HG03095 (cell line): ENCODE measurements around the gene USP40.
"Not testable (repeated sequence)": the region's sequence is repeated elsewhere in the genome, so short reads cannot be mapped to it uniquely, and the experiment has no call there.

Experiments used
- ATAC-seq: cut with Tn5 transposase; IDR thresholded peaks from one replicate; pipeline ENCODE4 v1.9.1; 2021; ENCODE audit warnings: moderate library complexity; ENCODE audit not compliant: unreplicated experiment

Gene USP40

GRCh38 chr2:233566141-233566956 is at the start of gene USP40:
Gene USP40, minus strand, starts transcription at chr2:233566782. Its CDS starts 1,228 bp downstream, at chr2:233565554.
- peak; percentile 64 for ATAC-seq

- ATAC-seq = no peak
Measured at GRCh38 chr2:233611284-233611683, 44.7 kb upstream of the USP40 start.

- no peak for ATAC-seq
Measured at GRCh38 chr2:233605680-233606079, 39.1 kb upstream of the USP40 start.

- ATAC-seq = no peak
Measured at GRCh38 chr2:233604826-233605225, 38.2 kb upstream of the USP40 start.

GRCh38 chr2:233603520-233603919 is 36.9 kb upstream of the USP40 start:
- no peak for ATAC-seq

GRCh38 chr2:233602076-233602475 is 35.5 kb upstream of the USP40 start:
- no peak for ATAC-seq

GRCh38 chr2:233600386-233600785 is 33.8 kb upstream of the USP40 start:
- ATAC-seq = no peak

- no peak for ATAC-seq
Measured at GRCh38 chr2:233598952-233599351, 32.4 kb upstream of the USP40 start.

- ATAC-seq = no peak
Measured at GRCh38 chr2:233597522-233597921, 30.9 kb upstream of the USP40 start.

- no peak for ATAC-seq
Measured at GRCh38 chr2:233593201-233593600, 26.6 kb upstream of the USP40 start.

- not testable (repeated sequence) for ATAC-seq
Measured at GRCh38 chr2:233592706-233593105, 26.1 kb upstream of the USP40 start.

GRCh38 chr2:233588400-233588799 is 21.8 kb upstream of the USP40 start:
- ATAC-seq = no peak

GRCh38 chr2:233584210-233584609 is 17.6 kb upstream of the USP40 start:
- ATAC-seq = no peak

GRCh38 chr2:233583217-233583965 is 16.8 kb upstream of the USP40 start:
- not testable (repeated sequence) for ATAC-seq

- ATAC-seq = not testable (repeated sequence)
Measured at GRCh38 chr2:233577341-233577740, 10.8 kb upstream of the USP40 start.

- ATAC-seq = no peak
Measured at GRCh38 chr2:233572468-233572867, 5.9 kb upstream of the USP40 start.

- ATAC-seq = no peak
Measured at GRCh38 chr2:233571462-233571861, 4.9 kb upstream of the USP40 start.

GRCh38 chr2:233571001-233571400 is 4.4 kb upstream of the USP40 start:
- ATAC-seq = no peak

GRCh38 chr2:233565685-233566140 is 869 bp downstream of the USP40 start:
- ATAC-seq = no peak

GRCh38 chr2:233563663-233564430 is 2.7 kb downstream of the USP40 start:
- ATAC-seq = no peak
